ENCODE measurements around the gene OAS3. TPM values are rescaled to one million over a fixed set of nuclear protein-coding genes. Genes with fewer than 3 reads are reported as not detected.
A peak's percentile ranks its signal among the peaks of the same experiment; 100 is the strongest.
"Not testable (repeated sequence)": the region's sequence is repeated elsewhere in the genome, so short reads cannot be mapped to it uniquely, and the experiment has no call there.

The OAS3 gene
- total and polyA plus RNA-seq, 4 donors: 7.2 to 12.1 (median 7.5) TPM

GRCh38 chr12:112919121-112919520, 19.2 kb upstream of the OAS3 start:
- Histone ChIP-seq H3K27ac (ENCODE audit: low read depth, low read length) (no peak overlapping the region), H3K9me3 (ENCODE audit: control insufficient read depth, insufficient read depth, low read length) (no peaks in the 10 kb centered on the region), H3K27me3 (ENCODE audit: control insufficient read depth, insufficient read depth, low read length) (no peaks in the 10 kb centered on the region), H3K4me3 (ENCODE audit: low read depth, low read length) (no peak overlapping the region), H3K4me1 (ENCODE audit: control insufficient read depth, insufficient read depth, low read length) (no peaks in the 10 kb centered on the region), H3K36me3 (ENCODE audit: control insufficient read depth, insufficient read depth, low read length) (no peaks in the 10 kb centered on the region)
- WGBS (ENCODE audit: insufficient coverage): 78% methylated on average over 6 of the region's 6 CpGs
- no peak for DNase-seq (ENCODE audit: low read depth in 4 of 6, low spot score in 6 of 6)

- H3K4me1 ChIP-seq (ENCODE audit: control insufficient read depth, insufficient read depth, low read length): no peaks in the 10 kb centered on the region
Measured at GRCh38 chr12:112924986-112925385, 13.3 kb upstream of the OAS3 start.

GRCh38 chr12:112926416-112927033, 11.7 kb upstream of the OAS3 start:
- H3K27ac ChIP-seq (ENCODE audit: low read depth, low read length); H3K9me3 ChIP-seq (ENCODE audit: control insufficient read depth, insufficient read depth, low read length); H3K4me1 ChIP-seq (ENCODE audit: control insufficient read depth, insufficient read depth, low read length); DNase-seq (ENCODE audit: low read depth in 4 of 6, low spot score in 6 of 6); H3K27me3 ChIP-seq (ENCODE audit: control insufficient read depth, insufficient read depth, low read length); H3K4me3 ChIP-seq (ENCODE audit: low read depth, low read length); H3K36me3 ChIP-seq (ENCODE audit: control insufficient read depth, insufficient read depth, low read length): not testable (repeated sequence)
- WGBS (ENCODE audit: insufficient coverage): 39% methylated on average over 3 of the region's 7 CpGs

More at GRCh38 chr12:112924986-112925385, 13.3 kb upstream of the OAS3 start:
- peaks cover 3% of the 10 kb centered on the region for H3K27me3 ChIP-seq (ENCODE audit: control insufficient read depth, insufficient read depth, low read length)
- H3K36me3 ChIP-seq (ENCODE audit: control insufficient read depth, insufficient read depth, low read length): no peaks in the 10 kb centered on the region
- no peak overlapping the region for H3K27ac ChIP-seq (ENCODE audit: low read depth, low read length)
- no peak for DNase-seq (ENCODE audit: low read depth in 4 of 6, low spot score in 6 of 6)
- 37% methylated on average over 4 of the region's 7 CpGs for WGBS (ENCODE audit: insufficient coverage)
- H3K9me3 ChIP-seq (ENCODE audit: control insufficient read depth, insufficient read depth, low read length): no peaks in the 10 kb centered on the region
- H3K4me3 ChIP-seq (ENCODE audit: low read depth, low read length): no peak overlapping the region

DNA sequence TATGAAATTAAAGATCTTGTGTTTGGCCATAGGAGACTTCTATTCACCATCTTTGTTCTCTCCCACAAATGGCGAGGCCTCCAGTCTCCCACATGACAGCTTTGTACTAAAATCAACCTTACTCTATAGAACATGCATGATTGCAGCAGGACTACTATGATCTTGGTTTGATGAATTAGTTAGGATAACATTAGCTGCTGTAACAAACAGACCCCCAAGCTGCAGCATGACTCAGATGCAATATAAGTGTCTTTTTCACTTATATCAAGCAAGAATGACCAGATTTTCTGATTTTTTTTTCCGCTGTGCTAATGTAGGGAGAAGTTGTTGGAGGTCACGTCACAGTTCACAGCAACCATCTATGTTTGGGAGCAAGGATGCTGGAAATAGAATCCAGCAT, 10.8 kb upstream of the OAS3 start:
- Histone ChIP-seq H3K4me1 (ENCODE audit: control insufficient read depth, insufficient read depth, low read length) (no peaks in the 10 kb centered on the region), H3K27ac (ENCODE audit: low read depth, low read length) (no peak overlapping the region), H3K27me3 (ENCODE audit: control insufficient read depth, insufficient read depth, low read length) (peaks cover 3% of the 10 kb centered on the region), H3K36me3 (ENCODE audit: control insufficient read depth, insufficient read depth, low read length) (no peaks in the 10 kb centered on the region), H3K4me3 (ENCODE audit: low read depth, low read length) (no peak overlapping the region), H3K9me3 (ENCODE audit: control insufficient read depth, insufficient read depth, low read length) (no peaks in the 10 kb centered on the region)
- no CpG with 5 or more reads among the region's 3 CpGs for WGBS (ENCODE audit: insufficient coverage)
- no peak for DNase-seq (ENCODE audit: low read depth in 4 of 6, low spot score in 6 of 6)

DNA sequence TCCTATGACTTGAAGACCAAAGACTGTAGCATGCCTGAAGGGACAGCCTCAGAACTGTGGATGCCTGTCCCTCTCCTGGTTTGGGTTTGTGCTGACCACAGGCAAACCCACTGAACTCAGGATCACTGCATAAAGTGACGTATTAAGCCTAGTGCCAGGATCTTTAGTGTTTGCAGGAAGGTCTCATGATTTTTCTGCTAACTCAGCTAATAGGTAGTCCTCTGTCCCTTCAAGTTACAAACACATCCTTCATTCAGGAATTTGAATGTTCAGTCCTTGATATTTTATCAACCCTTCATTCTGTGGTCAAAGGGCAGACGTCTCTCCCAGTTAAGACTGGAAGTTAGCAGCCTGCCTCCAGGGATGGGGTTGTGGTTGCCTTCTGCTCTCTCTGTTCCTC, 10.3 kb upstream of the OAS3 start:
- no peaks in the 10 kb centered on the region for H3K4me1 ChIP-seq (ENCODE audit: control insufficient read depth, insufficient read depth, low read length)
- no peak overlapping the region for H3K4me3 ChIP-seq (ENCODE audit: low read depth, low read length)
- no peak overlapping the region for H3K27ac ChIP-seq (ENCODE audit: low read depth, low read length)
- DNase-seq (ENCODE audit: low read depth in 4 of 6, low spot score in 6 of 6): no peak
- H3K36me3 ChIP-seq (ENCODE audit: control insufficient read depth, insufficient read depth, low read length): no peaks in the 10 kb centered on the region
- peaks cover 3% of the 10 kb centered on the region for H3K27me3 ChIP-seq (ENCODE audit: control insufficient read depth, insufficient read depth, low read length)
- H3K9me3 ChIP-seq (ENCODE audit: control insufficient read depth, insufficient read depth, low read length): no peaks in the 10 kb centered on the region
- 0% methylated on average over 1 of the region's 2 CpGs for WGBS (ENCODE audit: insufficient coverage)

GRCh38 chr12:112928978-112929377, 9.3 kb upstream of the OAS3 start:
- 86% methylated on average over 1 of the region's 1 CpG for WGBS (ENCODE audit: insufficient coverage)
- no peak overlapping the region for H3K4me3 ChIP-seq (ENCODE audit: low read depth, low read length)
- H3K36me3 ChIP-seq (ENCODE audit: control insufficient read depth, insufficient read depth, low read length): no peaks in the 10 kb centered on the region
- no peaks in the 10 kb centered on the region for H3K4me1 ChIP-seq (ENCODE audit: control insufficient read depth, insufficient read depth, low read length)
- H3K9me3 ChIP-seq (ENCODE audit: control insufficient read depth, insufficient read depth, low read length): no peaks in the 10 kb centered on the region
- no peak overlapping the region for H3K27ac ChIP-seq (ENCODE audit: low read depth, low read length)
- DNase-seq (ENCODE audit: low read depth in 4 of 6, low spot score in 6 of 6): no peak
- peaks cover 3% of the 10 kb centered on the region for H3K27me3 ChIP-seq (ENCODE audit: control insufficient read depth, insufficient read depth, low read length)

- H3K27me3 ChIP-seq (ENCODE audit: control insufficient read depth, insufficient read depth, low read length): peaks cover 3% of the 10 kb centered on the region
- no peaks in the 10 kb centered on the region for H3K36me3 ChIP-seq (ENCODE audit: control insufficient read depth, insufficient read depth, low read length)
- WGBS (ENCODE audit: insufficient coverage): 96% methylated on average over 3 of the region's 3 CpGs
- no peak for DNase-seq (ENCODE audit: low read depth in 4 of 6, low spot score in 6 of 6)
- no peak overlapping the region for H3K27ac ChIP-seq (ENCODE audit: low read depth, low read length)
- H3K4me3 ChIP-seq (ENCODE audit: low read depth, low read length): no peak overlapping the region
- no peaks in the 10 kb centered on the region for H3K4me1 ChIP-seq (ENCODE audit: control insufficient read depth, insufficient read depth, low read length)
- H3K9me3 ChIP-seq (ENCODE audit: control insufficient read depth, insufficient read depth, low read length): no peaks in the 10 kb centered on the region
Measured at GRCh38 chr12:112929715-112930114, 8.6 kb upstream of the OAS3 start.

GRCh38 chr12:112930350-112930749, 7.9 kb upstream of the OAS3 start:
- 92% methylated on average over 2 of the region's 2 CpGs for WGBS (ENCODE audit: insufficient coverage)
- no peak overlapping the region for H3K4me3 ChIP-seq (ENCODE audit: low read depth, low read length)
- H3K36me3 ChIP-seq (ENCODE audit: control insufficient read depth, insufficient read depth, low read length): no peaks in the 10 kb centered on the region
- H3K27ac ChIP-seq (ENCODE audit: low read depth, low read length): no peak overlapping the region
- H3K4me1 ChIP-seq (ENCODE audit: control insufficient read depth, insufficient read depth, low read length): no peaks in the 10 kb centered on the region
- no peak for DNase-seq (ENCODE audit: low read depth in 4 of 6, low spot score in 6 of 6)
- no peaks in the 10 kb centered on the region for H3K27me3 ChIP-seq (ENCODE audit: control insufficient read depth, insufficient read depth, low read length)
- H3K9me3 ChIP-seq (ENCODE audit: control insufficient read depth, insufficient read depth, low read length): no peaks in the 10 kb centered on the region

DNA sequence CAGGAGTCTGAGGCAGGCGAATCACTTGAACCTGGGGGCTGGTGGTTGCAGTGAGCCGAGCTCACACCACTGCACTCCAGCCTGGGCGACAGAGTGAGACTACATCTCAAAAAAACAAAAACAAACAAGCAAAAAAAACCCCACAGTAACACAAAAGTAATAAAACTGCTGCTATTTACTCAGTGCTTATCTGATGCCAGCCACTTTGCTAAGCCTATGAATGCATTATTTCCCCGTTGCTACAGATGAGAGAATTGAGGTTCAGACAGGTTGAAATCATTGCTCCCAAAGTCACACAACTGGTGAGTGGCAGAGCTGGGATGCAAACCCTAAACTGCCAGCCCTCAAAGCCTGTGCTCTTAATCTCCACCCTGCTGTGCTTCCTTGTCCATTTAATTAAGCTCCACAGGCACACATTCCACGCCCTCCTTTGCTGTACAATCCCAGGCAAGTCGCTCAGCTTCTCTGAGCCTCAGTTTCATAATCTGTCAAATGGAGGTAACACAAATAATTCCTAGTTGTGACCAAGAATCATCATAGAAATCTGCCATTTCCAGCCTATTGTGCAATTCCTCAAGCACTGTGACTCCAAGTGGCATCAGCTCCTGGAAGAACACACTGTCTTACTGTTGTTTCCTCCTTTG, 5.7 kb upstream of the OAS3 start:
- H3K27ac ChIP-seq (ENCODE audit: low read depth, low read length): no peak overlapping the region
- WGBS (ENCODE audit: insufficient coverage): 49% methylated on average over 6 of the region's 6 CpGs

DNA sequence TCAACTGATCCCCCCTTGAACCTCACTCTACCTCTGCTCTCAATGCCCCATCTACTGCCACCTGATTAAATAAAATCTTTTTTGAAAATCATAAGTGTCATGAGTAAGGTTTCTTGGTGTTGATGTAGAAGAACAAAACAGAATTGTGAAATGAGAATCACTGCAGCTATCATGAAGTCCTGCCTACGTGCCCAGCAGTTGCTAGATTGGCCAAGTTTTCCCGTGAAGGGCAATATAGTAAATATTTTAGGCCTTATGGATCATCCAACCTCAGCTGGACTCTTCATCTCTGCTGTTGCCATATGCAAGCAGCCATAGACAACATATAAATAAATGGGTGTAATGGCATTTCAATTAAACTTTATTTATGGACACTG, 5.2 kb upstream of the OAS3 start:
- H3K27me3 ChIP-seq (ENCODE audit: control insufficient read depth, insufficient read depth, low read length): no peaks in the 10 kb centered on the region
- peaks cover under 1% of the 10 kb centered on the region for H3K4me1 ChIP-seq (ENCODE audit: control insufficient read depth, insufficient read depth, low read length)
- H3K4me3 ChIP-seq (ENCODE audit: low read depth, low read length): no peak overlapping the region
- H3K9me3 ChIP-seq (ENCODE audit: control insufficient read depth, insufficient read depth, low read length): no peaks in the 10 kb centered on the region
- H3K36me3 ChIP-seq (ENCODE audit: control insufficient read depth, insufficient read depth, low read length): no peaks in the 10 kb centered on the region
- DNase-seq (ENCODE audit: low read depth in 4 of 6, low spot score in 6 of 6): no peak
- 100% methylated on average over 1 of the region's 2 CpGs for WGBS (ENCODE audit: insufficient coverage)
- no peak overlapping the region for H3K27ac ChIP-seq (ENCODE audit: low read depth, low read length)

More for the DNA sequence above, 5.7 kb upstream of the OAS3 start:
- peak in 1 of 6 donors; percentile 12 for DNase-seq (ENCODE audit: low read depth in 4 of 6, low spot score in 6 of 6)
- Histone ChIP-seq H3K4me1 (ENCODE audit: control insufficient read depth, insufficient read depth, low read length) (no peaks in the 10 kb centered on the region), H3K27me3 (ENCODE audit: control insufficient read depth, insufficient read depth, low read length) (no peaks in the 10 kb centered on the region), H3K9me3 (ENCODE audit: control insufficient read depth, insufficient read depth, low read length) (no peaks in the 10 kb centered on the region), H3K36me3 (ENCODE audit: control insufficient read depth, insufficient read depth, low read length) (no peaks in the 10 kb centered on the region), H3K4me3 (ENCODE audit: low read depth, low read length) (no peak overlapping the region)
